HCT116 (cell line): ENCODE results near the gene MUC6. TPM values are rescaled to one million over a fixed set of nuclear protein-coding genes. Genes with fewer than 3 reads are reported as not detected.

ENCODE experiments used
- ATAC-seq: fragments of 200-7000 bp; cut with Tn5 transposase; 2 replicates; pipeline ENCODE4 v1.9.1; 2020; ENCODE audit warnings: mild to moderate bottlenecking, moderate library complexity
- BruUV-seq: library from RNA; stranded (reverse); fragments of 400-500 nt; replicated peaks from 2 replicates; lab custom pipeline; 2021; lab: Mats Ljungman, UMichigan
- CTCF ChIA-PET: fragments of 300-600 bp; sonication (Branson Sonifier 250); formaldehyde crosslinking; loops from one replicate; lab custom pipeline; 2021; ENCODE audit warnings: antibody characterized with exemption; lab: Charles Lee
- POLR2A ChIA-PET: fragments of 300-600, 350-600 bp; sonication (Branson Sonifier 250); formaldehyde crosslinking; loops from one replicate; lab custom pipeline; 2021; ENCODE audit warnings: antibody characterized with exemption; lab: Charles Lee
- RAD21 ChIA-PET, 2 experiments: fragments of 300-600 bp; sonication (Branson Sonifier 250); formaldehyde crosslinking; loops; one replicate each; lab custom pipeline; 2023; ENCODE audit warnings: low total read pairs in 2 of 2; ENCODE audit not compliant: uncharacterized antibody in 2 of 2, unreplicated experiment in 2 of 2, low non-redundant PET in 1 of 2; lab: Charles Lee
- DNase-seq: peaks from one replicate; pipeline ENCODE4 v3.0.0-alpha.2; 2010; ENCODE audit warnings: low read depth, low spot score
- H2AFZ ChIP-seq: fragments of 200-600 bp; shearing (Covaris generic), sonication (generic); 2 replicates; pipeline ENCODE4 v1.6.1; 2017; ENCODE audit warnings: low read depth, mixed run types, mixed read lengths, antibody characterized with exemption, low read length; ENCODE audit not compliant: poor library complexity, severe bottlenecking
- H3K27ac ChIP-seq: 2 replicates; pipeline ENCODE4 v1.5.1; 2012; ENCODE audit warnings: low read depth, low read length
- H3K27me3 ChIP-seq: fragments of 200-600 bp; sonication (generic); 2 replicates; pipeline ENCODE4 v1.6.1; 2016; ENCODE audit warnings: mixed run types, low read length, mixed read lengths; ENCODE audit not compliant: insufficient read depth
- H3K36me3 ChIP-seq, 2 experiments: fragments of 200-500 bp in 1 of 2; fragments of 200-600 bp in 1 of 2; sonication (Bioruptor generic) in 1 of 2; sonication (generic) in 1 of 2; 2 replicates each; pipeline versions ENCODE4 v1.5.1 to v1.6.1; 2014 to 2016; ENCODE audit warnings: low read length in 2 of 2, inconsistent platforms in 1 of 2, mixed read lengths in 1 of 2, mixed run types in 1 of 2; ENCODE audit not compliant: insufficient read depth in 2 of 2, control insufficient read depth in 1 of 2
- H3K4me1 ChIP-seq, 2 experiments: fragments of 200-600 bp in 1 of 2; sonication (generic) in 1 of 2; 2 replicates each; pipeline versions ENCODE4 v1.5.1 to v1.6.1; 2012 to 2017; ENCODE audit warnings: low read length in 2 of 2, inconsistent platforms in 1 of 2, mild to moderate bottlenecking in 1 of 2, mixed read lengths in 1 of 2, mixed run types in 1 of 2, moderate library complexity in 1 of 2; ENCODE audit not compliant: insufficient read depth in 2 of 2, control insufficient read depth in 1 of 2
- H3K4me2 ChIP-seq: fragments of 200-600 bp; sonication (generic); 2 replicates; pipeline ENCODE4 v1.6.1; 2017; ENCODE audit warnings: mixed run types, low read length, mixed read lengths
- H3K4me3 ChIP-seq, 2 experiments: fragments of 200-600 bp in 1 of 2; sonication (generic) in 1 of 2; replicated peaks in 1 of 2; 2 replicates each; pipeline ENCODE4 v1.5.1; 2011 to 2016; ENCODE audit warnings: low read length in 2 of 2, control low read depth in 1 of 2, low read depth in 1 of 2, mild to moderate bottlenecking in 1 of 2, mixed read lengths in 1 of 2, mixed run types in 1 of 2
- H3K79me2 ChIP-seq: fragments of 200-600 bp; sonication (generic); 2 replicates; pipeline ENCODE4 v1.6.1; 2017; ENCODE audit warnings: mild to moderate bottlenecking, mixed run types, low read length, moderate library complexity, mixed read lengths; ENCODE audit not compliant: insufficient read depth
- H3K9ac ChIP-seq: fragments of 200-600 bp; sonication (generic); 2 replicates; pipeline ENCODE4 v1.6.1; 2016; ENCODE audit warnings: low read length, mixed read lengths
- H3K9me2 ChIP-seq: fragments of 200-600 bp; sonication (generic), shearing (Covaris generic); 2 replicates; pipeline ENCODE4 v1.6.1; 2017; ENCODE audit warnings: mixed run types, mild to moderate bottlenecking, moderate library complexity; ENCODE audit not compliant: insufficient read depth
- H3K9me3 ChIP-seq, 2 experiments: fragments of 200-500 bp in 1 of 2; fragments of 200-600 bp in 1 of 2; sonication (Bioruptor generic) in 1 of 2; sonication (generic) in 1 of 2; 2 replicates each; pipeline ENCODE4 v1.6.1; 2014 to 2017; ENCODE audit warnings: low read length in 2 of 2, mixed read lengths in 2 of 2, inconsistent platforms in 1 of 2, low read depth in 1 of 2, mild to moderate bottlenecking in 1 of 2, mixed run types in 1 of 2, moderate library complexity in 1 of 2; ENCODE audit not compliant: control insufficient read depth in 1 of 2, insufficient read depth in 1 of 2
- H4K20me1 ChIP-seq: fragments of 200-600 bp; sonication (generic), shearing (Covaris generic); 2 replicates; pipeline ENCODE4 v1.6.1; 2017; ENCODE audit warnings: mixed run types, mild to moderate bottlenecking, moderate library complexity; ENCODE audit not compliant: insufficient read depth
- ATF3 ChIP-seq: IDR thresholded peaks from 2 replicates; pipeline ENCODE4 v1.6.1; 2012
- CBX3 ChIP-seq: IDR thresholded peaks from 2 replicates; pipeline ENCODE4 v1.6.1; 2012; ENCODE audit warnings: low read depth
- CEBPB ChIP-seq: IDR thresholded peaks from 2 replicates; pipeline ENCODE4 v1.6.1; 2012; ENCODE audit warnings: low read depth
- EGR1 ChIP-seq: IDR thresholded peaks from 2 replicates; pipeline ENCODE4 v1.6.1; 2012; ENCODE audit warnings: low read depth
- ELF1 ChIP-seq: IDR thresholded peaks from 2 replicates; pipeline ENCODE4 v1.6.1; 2012; ENCODE audit warnings: low read depth, borderline replicate concordance
- EZH2 ChIP-seq: fragments of 200-600 bp; sonication (generic); IDR thresholded peaks from 2 replicates; pipeline ENCODE4 v1.6.1; 2017; ENCODE audit warnings: antibody characterized with exemption, mixed run types
- EZH2phosphoT487 ChIP-seq: fragments of 200-600 bp; IDR thresholded peaks from 2 replicates; pipeline ENCODE4 v1.6.1; 2018; ENCODE audit warnings: antibody characterized with exemption, borderline replicate concordance
- FOSL1 ChIP-seq: IDR thresholded peaks from 2 replicates; pipeline ENCODE4 v1.6.1; 2012; ENCODE audit warnings: low read depth
- MAX ChIP-seq: IDR thresholded peaks from 2 replicates; pipeline ENCODE4 v1.6.1; 2012
- POLR2A ChIP-seq: IDR thresholded peaks from 2 replicates; pipeline ENCODE4 v1.7.0; 2011; ENCODE audit warnings: borderline replicate concordance; ENCODE audit not compliant: insufficient read depth, insufficient read length; ENCODE audit errors: extremely low read depth
- POLR2AphosphoS5 ChIP-seq: IDR thresholded peaks from 2 replicates; pipeline ENCODE4 v1.6.1; 2011; ENCODE audit warnings: mild to moderate bottlenecking, low read depth, low read length, moderate library complexity
- RAD21 ChIP-seq: IDR thresholded peaks from 2 replicates; pipeline ENCODE4 v1.6.1; 2012; ENCODE audit warnings: low read depth, mild to moderate bottlenecking
- SIN3A ChIP-seq: IDR thresholded peaks from 2 replicates; pipeline ENCODE4 v1.6.1; 2012; ENCODE audit warnings: low read depth
- SP1 ChIP-seq: IDR thresholded peaks from 2 replicates; pipeline ENCODE4 v1.6.1; 2012; ENCODE audit warnings: low read depth
- SRF ChIP-seq: IDR thresholded peaks from 2 replicates; pipeline ENCODE4 v1.6.1; 2012; ENCODE audit warnings: low read depth
- TCF7L2 ChIP-seq: IDR thresholded peaks from 2 replicates; pipeline ENCODE4 v1.7.0; 2011; ENCODE audit warnings: borderline replicate concordance, inconsistent platforms; ENCODE audit not compliant: insufficient read depth, insufficient read length; ENCODE audit errors: extremely low read depth
- YY1 ChIP-seq: IDR thresholded peaks from 2 replicates; pipeline ENCODE4 v1.6.1; 2011; ENCODE audit warnings: low read length, low read depth, moderate library complexity, mild to moderate bottlenecking; ENCODE audit not compliant: insufficient replicate concordance; ENCODE audit errors: extremely low read depth
- ZFX ChIP-seq: fragments of 450-650 bp; IDR thresholded peaks from 2 replicates; pipeline ENCODE4 v1.6.1; 2017
- ZNF274 ChIP-seq: fragments of 200-500 bp; sonication (Bioruptor generic); IDR thresholded peaks from 2 replicates; pipeline ENCODE4 v1.6.1; 2014; ENCODE audit warnings: mild to moderate bottlenecking, low read depth, low read length, inconsistent platforms
- intact Hi-C: fragments of 100-400 bp; cut with micrococcal nuclease; formaldehyde crosslinking; loops from 2 replicates; pipeline ENCODE4 v1.10.0; 2022
- total RNA-seq: library from RNA; stranded (reverse); gene quantifications from one replicate; pipeline ENCODE4 v1.2.1, GENCODE V29; 2021; ENCODE audit not compliant: unreplicated experiment
- TF ChIP-seq, protein P1 (sequence below): IDR thresholded peaks from 2 replicates; pipeline ENCODE4 v1.6.1; 2012; ENCODE audit warnings: low read depth

MUC6 gene
- total RNA-seq, 1 experiment from 2014 or later = 0.02 TPM

GRCh38 chr11:1007279-1007678, 29.2 kb downstream of the MUC6 start (continued):
- no peak for TF ChIP-seq EZH2

DNA sequence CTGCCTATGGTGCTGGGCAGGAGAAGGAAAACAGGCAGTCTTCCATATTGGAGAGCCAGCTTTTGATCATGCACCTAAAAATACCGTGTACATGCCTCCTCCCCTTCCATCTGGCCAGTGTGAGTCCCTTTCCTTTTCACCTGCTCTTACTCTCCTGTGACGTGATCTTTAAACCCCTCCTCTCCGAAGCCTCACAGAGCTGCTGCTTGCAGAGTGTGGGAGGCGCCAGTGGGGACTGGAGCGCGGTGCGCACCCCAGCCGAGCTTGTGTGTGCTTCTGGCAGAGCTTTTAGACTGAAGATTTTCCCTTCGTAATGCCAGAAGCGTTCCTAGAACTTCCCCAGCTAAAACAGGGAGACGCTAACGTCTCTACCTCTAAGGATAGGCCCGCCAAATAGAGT, 29.8 kb downstream of the MUC6 start:
- no peaks in the 10 kb centered on the region for H3K4me1 ChIP-seq
- no peaks in the 10 kb centered on the region for H4K20me1 ChIP-seq
- no peak overlapping the region for H3K4me2 ChIP-seq
- no peaks in the 10 kb centered on the region for H3K27me3 ChIP-seq
- ATAC-seq = no peak
- intact Hi-C loops = no loop called here
- H3K9me2 ChIP-seq = no peaks in the 10 kb centered on the region
- H3K79me2 ChIP-seq = no peaks in the 10 kb centered on the region
- H3K9ac ChIP-seq = no peak overlapping the region
- ChIA-PET CTCF (no interaction called here), POLR2A (no interaction called here), RAD21 (no interaction called here)
- TF ChIP-seq ATF3 (no peak), POLR2AphosphoS5 (no peak), EZH2 (no peak), SRF (no peak), SP1 (no peak), TCF7L2 (no peak), ZNF274 (no peak), YY1 (no peak), MAX (no peak), ZFX (no peak), FOSL1 (no peak), RAD21 (no peak), CBX3 (no peak), CEBPB (no peak), ELF1 (no peak), EGR1 (no peak), SIN3A (no peak), POLR2A (no peak), EZH2phosphoT487 (no peak)
- TF ChIP-seq, protein P1, sequence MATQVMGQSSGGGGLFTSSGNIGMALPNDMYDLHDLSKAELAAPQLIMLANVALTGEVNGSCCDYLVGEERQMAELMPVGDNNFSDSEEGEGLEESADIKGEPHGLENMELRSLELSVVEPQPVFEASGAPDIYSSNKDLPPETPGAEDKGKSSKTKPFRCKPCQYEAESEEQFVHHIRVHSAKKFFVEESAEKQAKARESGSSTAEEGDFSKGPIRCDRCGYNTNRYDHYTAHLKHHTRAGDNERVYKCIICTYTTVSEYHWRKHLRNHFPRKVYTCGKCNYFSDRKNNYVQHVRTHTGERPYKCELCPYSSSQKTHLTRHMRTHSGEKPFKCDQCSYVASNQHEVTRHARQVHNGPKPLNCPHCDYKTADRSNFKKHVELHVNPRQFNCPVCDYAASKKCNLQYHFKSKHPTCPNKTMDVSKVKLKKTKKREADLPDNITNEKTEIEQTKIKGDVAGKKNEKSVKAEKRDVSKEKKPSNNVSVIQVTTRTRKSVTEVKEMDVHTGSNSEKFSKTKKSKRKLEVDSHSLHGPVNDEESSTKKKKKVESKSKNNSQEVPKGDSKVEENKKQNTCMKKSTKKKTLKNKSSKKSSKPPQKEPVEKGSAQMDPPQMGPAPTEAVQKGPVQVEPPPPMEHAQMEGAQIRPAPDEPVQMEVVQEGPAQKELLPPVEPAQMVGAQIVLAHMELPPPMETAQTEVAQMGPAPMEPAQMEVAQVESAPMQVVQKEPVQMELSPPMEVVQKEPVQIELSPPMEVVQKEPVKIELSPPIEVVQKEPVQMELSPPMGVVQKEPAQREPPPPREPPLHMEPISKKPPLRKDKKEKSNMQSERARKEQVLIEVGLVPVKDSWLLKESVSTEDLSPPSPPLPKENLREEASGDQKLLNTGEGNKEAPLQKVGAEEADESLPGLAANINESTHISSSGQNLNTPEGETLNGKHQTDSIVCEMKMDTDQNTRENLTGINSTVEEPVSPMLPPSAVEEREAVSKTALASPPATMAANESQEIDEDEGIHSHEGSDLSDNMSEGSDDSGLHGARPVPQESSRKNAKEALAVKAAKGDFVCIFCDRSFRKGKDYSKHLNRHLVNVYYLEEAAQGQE = no peak
- no peak for DNase-seq
- no peak overlapping the region for H3K4me3 ChIP-seq
- peaks cover 12 to 17% of the 10 kb centered on the region in 2 experiments; a peak in 3 of 4 replicates for H3K36me3 ChIP-seq
- BruUV-seq = no TSS peak
- H3K9me3 ChIP-seq = no peaks in the 10 kb centered on the region
- no peak overlapping the region for H2AFZ ChIP-seq
- H3K27ac ChIP-seq = no peak overlapping the region
